ENCODE data around the gene DAB2. TPM values are rescaled to one million over a fixed set of nuclear protein-coding genes. Genes with fewer than 3 reads are reported as not detected.
A peak's percentile ranks its signal among the peaks of the same experiment; 100 is the strongest.

DAB2 gene
- total and polyA plus RNA-seq, 4 donors, result 21.9 to 255 (median 77.6) TPM

DNA sequence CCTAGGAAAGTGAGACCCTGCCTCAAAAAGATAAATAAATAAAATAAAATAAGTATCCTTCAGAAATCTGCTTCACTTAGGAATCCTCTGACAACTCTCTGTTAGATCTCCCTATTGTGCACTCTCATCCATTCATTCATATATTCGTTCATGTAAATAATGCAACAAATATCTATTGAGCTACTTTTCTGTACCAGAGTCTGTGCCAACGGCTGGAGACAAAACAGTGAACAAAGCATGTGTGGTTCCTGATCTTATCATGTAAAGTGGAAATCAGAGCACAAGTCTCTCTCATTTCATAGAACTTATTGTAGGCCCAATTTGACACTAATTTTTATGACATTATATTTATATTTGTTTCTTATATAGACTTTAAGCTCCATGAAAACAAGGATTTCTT lies 40.3 kb upstream of the DAB2 start:
- WGBS, 2 donors, result 81 to 93% methylated on average over 2 of the region's 2 CpGs
- Histone ChIP-seq H3K4me1 (ENCODE audit: control insufficient read depth in 1 of 2, insufficient read depth in 2 of 2, low read length in 2 of 2) (no peaks in the 10 kb centered on the region), H3K27me3 (ENCODE audit: control insufficient read depth in 1 of 2, insufficient read depth in 2 of 2, low read length in 1 of 2) (no peaks in the 10 kb centered on the region), H3K9me3 (ENCODE audit: control insufficient read depth, low read length) (no peaks in the 10 kb centered on the region), H3K36me3 (ENCODE audit: control insufficient read depth in 1 of 2, insufficient read depth in 2 of 2, low read length in 1 of 2) (no peaks in the 10 kb centered on the region), H3K4me3 (ENCODE audit: low read length in 2 of 2) (no peak overlapping the region), H3K27ac (ENCODE audit: low read depth in 1 of 2, low read length in 2 of 2) (no peak overlapping the region)
- no peak for DNase-seq
- ATAC-seq (ENCODE audit: low FRiP score), result no peak
- intact Hi-C loops (cut with DNase I), result no loop called here

GRCh38 chr5:39464088-39464487 lies 39.3 kb upstream of the DAB2 start:
- Histone ChIP-seq H3K36me3 (ENCODE audit: control insufficient read depth in 1 of 2, insufficient read depth in 2 of 2, low read length in 1 of 2) (no peaks in the 10 kb centered on the region), H3K27me3 (ENCODE audit: control insufficient read depth in 1 of 2, insufficient read depth in 2 of 2, low read length in 1 of 2) (no peaks in the 10 kb centered on the region), H3K4me3 (ENCODE audit: low read length in 2 of 2) (no peak overlapping the region), H3K27ac (ENCODE audit: low read depth in 1 of 2, low read length in 2 of 2) (no peak overlapping the region), H3K4me1 (ENCODE audit: control insufficient read depth in 1 of 2, insufficient read depth in 2 of 2, low read length in 2 of 2) (no peaks in the 10 kb centered on the region), H3K9me3 (ENCODE audit: control insufficient read depth, low read length) (no peaks in the 10 kb centered on the region)
- WGBS, 2 donors, result 28 to 52% methylated on average over 5 of the region's 5 CpGs
- intact Hi-C loops (cut with DNase I), result no loop called here
- no peak for DNase-seq
- ATAC-seq (ENCODE audit: low FRiP score), result no peak

DNA sequence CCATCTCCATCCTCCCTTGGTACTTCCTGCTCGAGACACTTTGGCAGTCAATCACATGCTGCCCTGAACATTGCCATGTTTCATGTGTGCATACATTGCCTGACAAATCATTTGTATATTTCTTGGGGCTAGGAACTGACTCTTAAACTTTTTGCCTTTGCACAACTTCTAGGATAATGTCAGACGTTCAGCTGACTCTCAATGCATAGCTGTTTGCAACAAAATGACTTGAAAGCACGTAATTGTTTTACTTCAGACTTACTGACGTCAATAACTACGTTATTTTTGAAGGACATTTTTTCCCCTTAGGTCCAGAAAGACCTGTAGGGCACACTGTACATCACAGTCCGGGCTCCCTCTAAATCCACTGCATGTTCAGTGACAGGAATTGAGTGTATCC lies 37.4 kb upstream of the DAB2 start:
- DNase-seq (no peak), ATAC-seq (ENCODE audit: low FRiP score) (no peak)
- no peaks in the 10 kb centered on the region for H3K9me3 ChIP-seq (ENCODE audit: control insufficient read depth, low read length)
- H3K4me1 ChIP-seq (ENCODE audit: control insufficient read depth in 1 of 2, insufficient read depth in 2 of 2, low read length in 2 of 2), result no peaks in the 10 kb centered on the region
- no peak overlapping the region for H3K4me3 ChIP-seq (ENCODE audit: low read length in 2 of 2)
- H3K27ac ChIP-seq (ENCODE audit: low read depth in 1 of 2, low read length in 2 of 2), result no peak overlapping the region
- H3K36me3 ChIP-seq (ENCODE audit: control insufficient read depth in 1 of 2, insufficient read depth in 2 of 2, low read length in 1 of 2), result no peaks in the 10 kb centered on the region
- no peaks in the 10 kb centered on the region for H3K27me3 ChIP-seq (ENCODE audit: control insufficient read depth in 1 of 2, insufficient read depth in 2 of 2, low read length in 1 of 2)
- WGBS, 2 donors, result 77 to 84% methylated on average over 6 of the region's 6 CpGs
- intact Hi-C loops (cut with DNase I), result no loop called here

DNA sequence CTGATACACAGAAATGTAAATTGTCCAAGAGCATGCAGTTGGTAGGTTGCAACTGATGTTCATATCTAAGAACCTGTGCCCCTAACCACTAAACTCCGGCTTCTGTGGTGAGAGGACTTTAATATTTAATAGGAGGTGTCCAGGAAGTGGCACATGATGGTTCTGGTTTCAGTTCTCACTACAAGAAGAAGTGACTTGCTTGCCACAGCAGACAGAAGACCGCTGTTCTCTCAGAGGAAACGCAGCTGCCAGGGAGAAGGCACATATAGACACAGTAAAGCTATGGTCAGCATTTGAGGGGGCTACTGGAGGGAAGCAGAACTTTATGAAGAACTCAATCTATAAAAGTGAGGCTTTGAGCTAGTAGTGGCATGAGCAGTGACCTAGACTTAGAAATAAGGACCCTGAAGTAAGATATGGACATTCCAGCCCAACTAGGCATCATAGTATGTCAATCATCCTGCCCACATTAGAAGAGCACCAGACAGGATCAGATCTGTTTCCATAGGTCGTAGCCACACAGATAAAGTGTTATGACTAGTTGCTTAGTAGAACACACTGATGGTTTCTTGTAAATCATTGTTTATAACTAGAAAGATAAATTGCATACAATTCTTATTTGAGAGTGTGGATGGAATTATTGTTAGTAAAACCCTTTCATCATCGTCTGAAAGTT lies 36.4 kb upstream of the DAB2 start:
- ATAC-seq (ENCODE audit: low FRiP score) (no peak), DNase-seq (peak in 1 of 2 donors; percentile 53)
- intact Hi-C loops (cut with DNase I), result no loop called here
- no peaks in the 10 kb centered on the region for H3K4me1 ChIP-seq (ENCODE audit: control insufficient read depth in 1 of 2, insufficient read depth in 2 of 2, low read length in 2 of 2)
- no peaks in the 10 kb centered on the region for H3K9me3 ChIP-seq (ENCODE audit: control insufficient read depth, low read length)
- no peaks in the 10 kb centered on the region for H3K36me3 ChIP-seq (ENCODE audit: control insufficient read depth in 1 of 2, insufficient read depth in 2 of 2, low read length in 1 of 2)
- H3K27me3 ChIP-seq (ENCODE audit: control insufficient read depth in 1 of 2, insufficient read depth in 2 of 2, low read length in 1 of 2), result no peaks in the 10 kb centered on the region
- no peak overlapping the region for H3K27ac ChIP-seq (ENCODE audit: low read depth in 1 of 2, low read length in 2 of 2)
- no peak overlapping the region for H3K4me3 ChIP-seq (ENCODE audit: low read length in 2 of 2)
- 75 to 77% methylated on average over 5 of the region's 5 CpGs for WGBS, 2 donors

DNA sequence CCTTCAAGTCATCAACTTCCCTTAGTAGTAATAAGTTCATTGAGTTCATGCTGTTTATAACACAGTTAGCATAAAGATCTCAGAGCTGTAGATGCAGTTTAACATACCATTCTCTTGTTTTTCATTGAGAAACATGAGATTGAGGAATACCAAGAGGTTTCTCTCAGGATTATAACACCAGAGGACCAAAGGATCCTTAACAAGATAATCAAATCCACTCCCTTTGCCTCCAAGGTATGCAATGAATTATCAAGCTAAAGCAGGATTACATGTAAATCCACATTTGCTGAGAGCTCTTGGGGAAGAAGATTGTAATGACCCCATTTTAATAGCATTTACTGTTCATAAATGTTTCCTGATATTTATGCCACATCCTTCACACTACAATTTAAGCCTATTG lies 35.1 kb upstream of the DAB2 start:
- Histone ChIP-seq H3K4me1 (ENCODE audit: control insufficient read depth in 1 of 2, insufficient read depth in 2 of 2, low read length in 2 of 2) (no peaks in the 10 kb centered on the region), H3K27ac (ENCODE audit: low read depth in 1 of 2, low read length in 2 of 2) (no peak overlapping the region), H3K4me3 (ENCODE audit: low read length in 2 of 2) (no peak overlapping the region), H3K27me3 (ENCODE audit: control insufficient read depth in 1 of 2, insufficient read depth in 2 of 2, low read length in 1 of 2) (no peaks in the 10 kb centered on the region), H3K9me3 (ENCODE audit: control insufficient read depth, low read length) (no peaks in the 10 kb centered on the region), H3K36me3 (ENCODE audit: control insufficient read depth in 1 of 2, insufficient read depth in 2 of 2, low read length in 1 of 2) (no peaks in the 10 kb centered on the region)
- ATAC-seq (ENCODE audit: low FRiP score) (no peak), DNase-seq (no peak)
- intact Hi-C loops (cut with DNase I), result no loop called here

DNA sequence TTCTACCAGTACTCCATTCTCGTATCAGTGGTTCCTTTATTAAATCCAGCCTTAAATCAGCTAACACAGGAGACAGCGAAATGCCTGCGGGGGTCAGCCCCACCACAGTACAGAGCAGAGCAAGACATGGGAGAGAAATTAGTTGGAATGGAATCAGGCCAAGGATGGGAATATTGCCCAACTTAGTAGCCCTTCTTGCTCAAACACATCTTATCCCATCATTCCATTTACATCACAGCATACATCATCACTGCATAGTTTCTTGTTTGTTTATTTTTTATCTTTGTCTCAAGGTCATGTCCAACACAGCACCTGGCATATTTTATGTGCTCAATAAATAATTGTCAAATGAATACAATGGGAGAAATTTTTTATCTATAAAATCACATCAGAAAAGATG lies 34.3 kb upstream of the DAB2 start:
- 91 to 93% methylated on average over 3 of the region's 3 CpGs for WGBS, 2 donors
- Histone ChIP-seq H3K36me3 (ENCODE audit: control insufficient read depth in 1 of 2, insufficient read depth in 2 of 2, low read length in 1 of 2) (no peaks in the 10 kb centered on the region), H3K27ac (ENCODE audit: low read depth in 1 of 2, low read length in 2 of 2) (no peak overlapping the region), H3K4me1 (ENCODE audit: control insufficient read depth in 1 of 2, insufficient read depth in 2 of 2, low read length in 2 of 2) (no peaks in the 10 kb centered on the region), H3K27me3 (ENCODE audit: control insufficient read depth in 1 of 2, insufficient read depth in 2 of 2, low read length in 1 of 2) (no peaks in the 10 kb centered on the region), H3K9me3 (ENCODE audit: control insufficient read depth, low read length) (no peaks in the 10 kb centered on the region), H3K4me3 (ENCODE audit: low read length in 2 of 2) (no peak overlapping the region)
- ATAC-seq (ENCODE audit: low FRiP score) (no peak), DNase-seq (no peak)
- intact Hi-C loops (cut with DNase I), result no loop called here

- Histone ChIP-seq H3K9me3 (ENCODE audit: control insufficient read depth, low read length) (no peaks in the 10 kb centered on the region), H3K4me3 (ENCODE audit: low read length in 2 of 2) (no peak overlapping the region), H3K27me3 (ENCODE audit: control insufficient read depth in 1 of 2, insufficient read depth in 2 of 2, low read length in 1 of 2) (no peaks in the 10 kb centered on the region), H3K4me1 (ENCODE audit: control insufficient read depth in 1 of 2, insufficient read depth in 2 of 2, low read length in 2 of 2) (no peaks in the 10 kb centered on the region), H3K36me3 (ENCODE audit: control insufficient read depth in 1 of 2, insufficient read depth in 2 of 2, low read length in 1 of 2) (no peaks in the 10 kb centered on the region), H3K27ac (ENCODE audit: low read depth in 1 of 2, low read length in 2 of 2) (no peak overlapping the region)
- ATAC-seq (ENCODE audit: low FRiP score) (no peak), DNase-seq (no peak)
- intact Hi-C loops (cut with DNase I), result no loop called here
- WGBS, 2 donors, result 69 to 75% methylated on average over 7 of the region's 7 CpGs
These were observed 30.9 kb upstream of the DAB2 start for GRCh38 chr5:39455645-39456044.

- ATAC-seq (ENCODE audit: low FRiP score), result no peak
- Histone ChIP-seq H3K27me3 (ENCODE audit: control insufficient read depth in 1 of 2, insufficient read depth in 2 of 2, low read length in 1 of 2) (no peaks in the 10 kb centered on the region), H3K27ac (ENCODE audit: low read depth in 1 of 2, low read length in 2 of 2) (no peak overlapping the region), H3K4me1 (ENCODE audit: control insufficient read depth in 1 of 2, insufficient read depth in 2 of 2, low read length in 2 of 2) (no peaks in the 10 kb centered on the region), H3K36me3 (ENCODE audit: control insufficient read depth in 1 of 2, insufficient read depth in 2 of 2, low read length in 1 of 2) (no peaks in the 10 kb centered on the region), H3K9me3 (ENCODE audit: control insufficient read depth, low read length) (no peaks in the 10 kb centered on the region), H3K4me3 (ENCODE audit: low read length in 2 of 2) (no peak overlapping the region)
- intact Hi-C loops (cut with DNase I), result no loop called here
- no peak for DNase-seq
These were observed 28.8 kb upstream of the DAB2 start for GRCh38 chr5:39453606-39454005.

DNA sequence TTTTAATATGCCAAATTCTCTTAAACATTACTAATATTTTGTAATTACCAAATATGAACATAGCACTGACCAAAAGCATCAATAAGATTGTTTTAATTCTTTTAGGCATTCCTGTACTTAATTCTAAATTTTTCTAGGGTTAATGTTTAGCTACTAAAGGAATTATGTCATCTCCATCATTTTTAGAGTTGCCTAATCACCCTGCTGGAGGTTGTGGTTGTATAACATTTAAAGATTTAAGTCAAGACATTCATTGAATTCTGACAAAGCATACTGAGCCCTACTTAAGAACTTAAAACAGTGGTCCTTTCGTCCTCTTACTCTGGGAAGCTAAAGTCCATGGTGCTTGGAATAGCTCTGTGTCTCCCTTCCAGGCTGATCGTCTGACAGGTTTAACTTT lies 28.1 kb upstream of the DAB2 start:
- DNase-seq (no peak), ATAC-seq (ENCODE audit: low FRiP score) (no peak)
- H3K27ac ChIP-seq (ENCODE audit: low read depth in 1 of 2, low read length in 2 of 2), result no peak overlapping the region
- WGBS, 2 donors, result 54 to 73% methylated on average over 2 of the region's 2 CpGs
- no peaks in the 10 kb centered on the region for H3K27me3 ChIP-seq (ENCODE audit: control insufficient read depth in 1 of 2, insufficient read depth in 2 of 2, low read length in 1 of 2)
- no peaks in the 10 kb centered on the region for H3K4me1 ChIP-seq (ENCODE audit: control insufficient read depth in 1 of 2, insufficient read depth in 2 of 2, low read length in 2 of 2)
- no peak overlapping the region for H3K4me3 ChIP-seq (ENCODE audit: low read length in 2 of 2)
- no peaks in the 10 kb centered on the region for H3K9me3 ChIP-seq (ENCODE audit: control insufficient read depth, low read length)
- intact Hi-C loops (cut with DNase I), result no loop called here
- no peaks in the 10 kb centered on the region for H3K36me3 ChIP-seq (ENCODE audit: control insufficient read depth in 1 of 2, insufficient read depth in 2 of 2, low read length in 1 of 2)
